Gastrocnemius medialis (tissue), 4 donors: Measurements from ENCODE around the gene GALNT10. TPM values are rescaled to one million over a fixed set of nuclear protein-coding genes. Genes with fewer than 3 reads are reported as not detected.
A peak's percentile ranks its signal among the peaks of the same experiment; 100 is the strongest.

Experiments
- ATAC-seq, 2 donors: fragments of 150-250 bp; one replicate each; pipeline ENCODE4 v1.9.1; 2016
- DNase-seq, 2 donors: peaks; one replicate each; pipeline ENCODE4 v3.0.0-alpha.2; 2019
- H3K27ac ChIP-seq, 4 donors: fragments of 200-600 bp; sonication (generic); 1 replicate in 1 of 4; 2 replicates in 3 of 4; pipeline ENCODE4 v1.5.1; 2016 to 2018; ENCODE audit warnings: mild to moderate bottlenecking in 2 of 4, moderate library complexity in 1 of 4
- H3K27me3 ChIP-seq, 3 donors: fragments of 200-600 bp; sonication (generic) in 2 of 3; 1 replicate in 1 of 3; 2 replicates in 2 of 3; pipeline versions ENCODE4 v1.5.1 to v1.6.0; 2016 to 2019; ENCODE audit warnings: mild to moderate bottlenecking in 1 of 3, moderate library complexity in 1 of 3
- H3K36me3 ChIP-seq, 2 donors: fragments of 200-600 bp; sonication (generic) in 1 of 2; one replicate each; pipeline ENCODE4 v1.5.1; 2017 to 2018
- H3K4me1 ChIP-seq, 2 donors: fragments of 200-600 bp; sonication (generic) in 1 of 2; one replicate each; pipeline ENCODE4 v1.5.1; 2016 to 2017; ENCODE audit warnings: mild to moderate bottlenecking in 2 of 2
- H3K4me3 ChIP-seq, 4 donors: fragments of 200-600 bp; sonication (generic) in 3 of 4; 1 replicate in 1 of 4; 2 replicates in 3 of 4; pipeline ENCODE4 v1.5.1; 2016 to 2019; ENCODE audit warnings: mild to moderate bottlenecking in 2 of 4
- H3K9me3 ChIP-seq, 3 donors: fragments of 200-600 bp; sonication (generic) in 2 of 3; 1 replicate in 1 of 3; 2 replicates in 2 of 3; pipeline ENCODE4 v1.5.1; 2016 to 2019
- POLR2A ChIP-seq, 2 donors: fragments of 450-650 bp; IDR thresholded peaks; one replicate each; pipeline ENCODE4 v1.6.1; 2017; ENCODE audit warnings: antibody characterized with exemption in 2 of 2, mild to moderate bottlenecking in 2 of 2, moderate library complexity in 2 of 2
- in situ Hi-C, 4 donors: fragments of 200-750 bp; cut with MboI; loops; one replicate each; pipeline versions ENCODE4 v1.15.0 to v1.8.0; 2017; ENCODE audit warnings: low sequenced_read_pairs in 4 of 4
- intact Hi-C: fragments of 100-400 bp; cut with DNase I; formaldehyde crosslinking; loops from one replicate; pipeline ENCODE4 v1.15.1; 2023; ENCODE audit warnings: low total_unique reads
- total RNA-seq, 4 donors: library from RNA; depleted of rRNA; stranded (reverse); fragments of >200 nt; gene quantifications; one replicate each; pipeline versions ENCODE4 v1.1.0 to v1.2.3, GENCODE V29; 2016
- TF ChIP-seq, protein P1 (sequence below), 5 experiments: fragments of 450-650 bp in 3 of 5; fragments of 200-600 bp in 2 of 5; sonication (generic) in 2 of 5; IDR thresholded peaks in 4 of 5; conservative IDR thresholded peaks in 1 of 5; 1 replicate in 4 of 5; 2 replicates in 1 of 5; pipeline ENCODE4 v1.5.1; 2016 to 2019; ENCODE audit warnings: antibody characterized with exemption in 5 of 5, mild to moderate bottlenecking in 3 of 5, moderate library complexity in 3 of 5

Gene GALNT10
- total RNA-seq, 4 donors from 2014 or later = 6.1 to 9.9 (median 6.4) TPM

DNA sequence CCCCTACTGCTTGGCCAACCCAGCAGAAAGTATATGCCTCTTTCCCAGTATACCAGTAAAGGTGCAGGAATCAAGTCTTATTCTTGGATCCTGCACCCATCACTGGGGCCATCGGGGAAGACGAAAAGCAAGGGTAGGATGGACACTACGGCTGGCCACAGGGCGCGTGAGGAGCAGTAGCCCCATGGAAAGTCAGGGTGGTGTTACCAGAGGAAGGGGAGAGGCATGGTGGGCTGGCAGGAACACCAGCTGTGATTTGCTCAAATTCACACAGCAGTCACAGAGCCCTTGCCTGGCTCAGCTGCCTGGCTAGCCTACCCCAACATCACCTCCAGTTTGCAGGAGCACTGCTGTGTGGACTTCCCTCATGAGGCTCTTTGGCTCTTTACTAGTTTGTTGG, 220.8 kb downstream of the GALNT10 start:
- in situ Hi-C loops = loop anchor here in 1 of 4 donors (25.0 kb wide), 1 partner anchor 224 kb away; the partner anchor contains the start of gene GALNT10
- no peaks in the 10 kb centered on the region for H3K4me1 ChIP-seq
- intact Hi-C loops = no loop called here

DNA sequence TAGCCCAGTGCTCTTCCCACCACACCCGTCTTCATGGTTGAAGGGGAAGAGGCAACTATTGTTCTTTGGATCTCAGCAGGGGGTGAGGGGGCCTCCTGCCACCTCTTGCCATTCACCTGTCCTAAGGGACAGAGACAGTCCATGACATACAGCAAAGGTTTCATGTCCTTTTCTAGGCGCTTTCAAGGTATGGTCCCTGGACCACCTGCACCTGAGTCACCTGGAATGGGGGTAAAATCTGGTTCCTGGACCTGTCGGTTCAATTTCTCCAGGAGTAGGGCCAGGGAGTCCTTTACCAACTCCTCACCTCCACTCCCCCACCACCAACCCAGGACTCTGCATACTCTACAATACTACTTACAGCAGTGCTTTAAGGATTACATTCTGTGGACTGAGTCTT, 221.8 kb downstream of the GALNT10 start:
- Histone ChIP-seq H3K4me1 (no peaks in the 10 kb centered on the region), H3K36me3 (peaks cover 0 to 13% of the 10 kb centered on the region in 2 donors), H3K27ac (no peak overlapping the region), H3K4me3 (no peak overlapping the region), H3K27me3 (no peaks in the 10 kb centered on the region), H3K9me3 (no peaks in the 10 kb centered on the region)
- intact Hi-C loops = no loop called here
- peak in 1 of 2 donors; percentile 1 for DNase-seq
- no peak for ATAC-seq
- no peak for TF ChIP-seq POLR2A (IDR thresholded peaks at IDR 0.05)
- TF ChIP-seq, protein P1, sequence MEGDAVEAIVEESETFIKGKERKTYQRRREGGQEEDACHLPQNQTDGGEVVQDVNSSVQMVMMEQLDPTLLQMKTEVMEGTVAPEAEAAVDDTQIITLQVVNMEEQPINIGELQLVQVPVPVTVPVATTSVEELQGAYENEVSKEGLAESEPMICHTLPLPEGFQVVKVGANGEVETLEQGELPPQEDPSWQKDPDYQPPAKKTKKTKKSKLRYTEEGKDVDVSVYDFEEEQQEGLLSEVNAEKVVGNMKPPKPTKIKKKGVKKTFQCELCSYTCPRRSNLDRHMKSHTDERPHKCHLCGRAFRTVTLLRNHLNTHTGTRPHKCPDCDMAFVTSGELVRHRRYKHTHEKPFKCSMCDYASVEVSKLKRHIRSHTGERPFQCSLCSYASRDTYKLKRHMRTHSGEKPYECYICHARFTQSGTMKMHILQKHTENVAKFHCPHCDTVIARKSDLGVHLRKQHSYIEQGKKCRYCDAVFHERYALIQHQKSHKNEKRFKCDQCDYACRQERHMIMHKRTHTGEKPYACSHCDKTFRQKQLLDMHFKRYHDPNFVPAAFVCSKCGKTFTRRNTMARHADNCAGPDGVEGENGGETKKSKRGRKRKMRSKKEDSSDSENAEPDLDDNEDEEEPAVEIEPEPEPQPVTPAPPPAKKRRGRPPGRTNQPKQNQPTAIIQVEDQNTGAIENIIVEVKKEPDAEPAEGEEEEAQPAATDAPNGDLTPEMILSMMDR (IDR thresholded peaks at IDR 0.05 in 4 of 5, conservative IDR thresholded peaks at IDR 0.05 in 1 of 5) = no peak
- in situ Hi-C loops = loop anchor here in 1 of 4 donors (25.0 kb wide), 1 partner anchor 225 kb away; the partner anchor contains the start of gene GALNT10

More for the DNA sequence above, 220.8 kb downstream of the GALNT10 start:
- Histone ChIP-seq H3K27me3 (no peaks in the 10 kb centered on the region), H3K27ac (no peak overlapping the region), H3K4me3 (no peak overlapping the region), H3K9me3 (no peaks in the 10 kb centered on the region), H3K36me3 (peaks cover 0 to 5% of the 10 kb centered on the region in 2 donors)
- DNase-seq (peak in 1 of 2 donors; percentile 0), ATAC-seq (no peak)
- TF ChIP-seq POLR2A (IDR thresholded peaks at IDR 0.05) = no peak
- TF ChIP-seq, protein P1 (IDR thresholded peaks at IDR 0.05 in 4 of 5, conservative IDR thresholded peaks at IDR 0.05 in 1 of 5) = no peak

DNA sequence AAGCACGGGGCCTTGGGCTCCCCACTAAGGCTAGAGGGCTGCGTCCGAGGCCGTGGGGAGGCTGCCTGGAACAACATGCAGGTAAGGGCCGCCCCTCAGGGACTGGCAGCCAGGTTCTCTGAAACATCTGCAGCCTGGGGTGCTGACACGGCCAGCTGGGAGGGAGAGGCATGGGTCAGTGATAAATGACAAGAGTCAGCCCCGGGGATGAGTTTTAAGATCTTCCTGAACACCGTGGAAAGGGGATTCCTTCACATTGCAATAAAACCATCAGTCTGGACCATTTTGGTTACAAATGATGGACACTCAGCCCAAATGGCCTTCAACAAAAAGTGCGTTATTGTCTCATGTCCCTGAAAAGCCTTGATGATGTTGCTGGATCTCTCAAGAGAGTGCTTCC, 222.4 kb downstream of the GALNT10 start:
- intact Hi-C loops = no loop called here
- TF ChIP-seq POLR2A (IDR thresholded peaks at IDR 0.05) = no peak
- TF ChIP-seq, protein P1 (IDR thresholded peaks at IDR 0.05 in 4 of 5, conservative IDR thresholded peaks at IDR 0.05 in 1 of 5) = no peak
- no peaks in the 10 kb centered on the region for H3K4me1 ChIP-seq
- H3K4me3 ChIP-seq = no peak overlapping the region
- no peaks in the 10 kb centered on the region for H3K27me3 ChIP-seq
- in situ Hi-C loops = loop anchor here in 1 of 4 donors (25.0 kb wide), 1 partner anchor 226 kb away; the partner anchor contains the start of gene GALNT10
- H3K27ac ChIP-seq = no peak overlapping the region
- no peak for ATAC-seq
- H3K9me3 ChIP-seq = no peaks in the 10 kb centered on the region
- peaks cover 0 to 13% of the 10 kb centered on the region in 2 donors for H3K36me3 ChIP-seq
- peak in 1 of 2 donors; percentile 1 for DNase-seq

DNA sequence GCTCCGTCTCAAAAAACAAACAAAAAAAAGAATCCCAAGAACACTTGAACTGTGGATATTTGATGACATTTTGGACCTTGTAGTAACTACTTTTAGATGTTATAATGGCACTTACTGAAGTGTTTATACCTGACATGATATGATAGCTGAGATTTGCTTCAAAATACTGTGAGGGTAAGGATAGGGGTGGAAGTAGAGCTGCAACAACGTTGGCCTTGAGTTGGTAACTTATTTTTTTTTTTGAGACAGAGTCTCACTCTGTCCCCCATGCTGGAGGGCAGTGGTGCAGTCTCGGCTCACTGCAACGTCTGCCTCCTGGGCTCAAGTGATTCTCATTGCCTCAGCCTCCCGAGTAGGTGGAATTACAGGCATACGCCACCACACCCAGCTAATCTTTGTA, 224.6 kb downstream of the GALNT10 start:
- H3K27ac ChIP-seq = no peak overlapping the region
- DNase-seq = no peak
- no peaks in the 10 kb centered on the region for H3K9me3 ChIP-seq
- H3K4me1 ChIP-seq = no peaks in the 10 kb centered on the region
- H3K36me3 ChIP-seq = peaks cover 0 to 13% of the 10 kb centered on the region in 2 donors
- H3K4me3 ChIP-seq = no peak overlapping the region
- H3K27me3 ChIP-seq = no peaks in the 10 kb centered on the region
- TF ChIP-seq POLR2A (IDR thresholded peaks at IDR 0.05) = no peak
- TF ChIP-seq, protein P1 (IDR thresholded peaks at IDR 0.05 in 4 of 5, conservative IDR thresholded peaks at IDR 0.05 in 1 of 5) = no peak
- no peak for ATAC-seq
- in situ Hi-C loops = loop anchor here in 1 of 4 donors (25.0 kb wide), 1 partner anchor 228 kb away; the partner anchor contains the start of gene GALNT10
- intact Hi-C loops = no loop called here
